ENCODE results near the gene IL16.

DNA sequence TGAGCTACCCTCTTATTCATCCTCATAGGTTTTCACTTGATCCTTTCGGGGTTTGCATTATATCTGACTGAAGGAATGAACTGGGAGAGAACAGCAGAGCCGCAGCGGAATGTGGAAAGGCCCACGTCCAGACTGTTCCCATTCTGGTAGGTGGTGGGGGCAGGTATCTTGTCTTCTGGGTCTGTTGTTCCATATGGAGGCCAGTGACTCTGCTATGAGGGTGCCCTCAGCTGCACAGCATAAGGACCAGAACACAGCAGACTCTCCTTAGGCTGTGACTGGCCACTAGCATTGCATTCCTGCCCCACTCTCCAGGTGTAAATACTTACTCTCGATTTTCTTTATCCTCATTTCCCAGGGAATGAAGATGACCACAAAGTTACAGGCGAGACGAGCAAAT is 165.2 kb downstream of the IL16 start:
- TF ChIP-seq MAX (IDR thresholded peaks at IDR 0.05): no peak
- TF ChIP-seq NR2F2 (IDR thresholded peaks at IDR 0.05): no peak

Data from liver (tissue), 2 donors.